OCI-LY1 (cell line): ENCODE measurements around the gene MGAT3.

Source experiments
- H2AFZ ChIP-seq: fragments of 200-600 bp; sonication (generic), shearing (Covaris generic); 2 replicates; pipeline ENCODE4 v1.6.0; 2014; ENCODE audit warnings: antibody characterized with exemption, mild to moderate bottlenecking, low read length
- H3F3A ChIP-seq: fragments of 200-600 bp; sonication (generic), shearing (Covaris generic); 2 replicates; pipeline ENCODE4 v1.6.0; 2014; ENCODE audit warnings: mild to moderate bottlenecking, antibody characterized with exemption, low read length, moderate library complexity; ENCODE audit not compliant: insufficient read depth
- H3K27ac ChIP-seq: fragments of 200-600 bp; sonication (generic); 2 replicates; pipeline ENCODE4 v1.5.1; 2014; ENCODE audit warnings: low read length, mixed run types, mild to moderate bottlenecking, low read depth; ENCODE audit not compliant: poor library complexity, severe bottlenecking
- H3K27me3 ChIP-seq: fragments of 200-600 bp; sonication (generic); 2 replicates; pipeline ENCODE4 v1.6.0; 2014; ENCODE audit warnings: antibody characterized with exemption, mild to moderate bottlenecking, low read length, moderate library complexity; ENCODE audit not compliant: insufficient read depth
- H3K36me3 ChIP-seq: fragments of 200-600 bp; sonication (generic); 2 replicates; pipeline ENCODE4 v1.6.1; 2014; ENCODE audit warnings: mild to moderate bottlenecking, antibody characterized with exemption, low read length, moderate library complexity, mixed read lengths; ENCODE audit not compliant: insufficient read depth
- H3K4me1 ChIP-seq: fragments of 200-600 bp; sonication (generic); 2 replicates; pipeline ENCODE4 v1.5.1; 2014; ENCODE audit warnings: mild to moderate bottlenecking, low read length, moderate library complexity; ENCODE audit not compliant: insufficient read depth, severe bottlenecking
- H3K4me2 ChIP-seq: fragments of 200-600 bp; sonication (generic), shearing (Covaris generic); 2 replicates; pipeline ENCODE4 v1.6.1; 2014; ENCODE audit warnings: low read length
- H3K4me3 ChIP-seq: fragments of 200-600 bp; sonication (generic); 2 replicates; pipeline ENCODE4 v1.5.1; 2014; ENCODE audit warnings: low read length, low read depth, mild to moderate bottlenecking, mixed read lengths; ENCODE audit not compliant: poor library complexity, severe bottlenecking
- H3K79me2 ChIP-seq: fragments of 200-600 bp; shearing (Covaris generic); 2 replicates; pipeline ENCODE4 v1.6.1; 2016; ENCODE audit warnings: mixed run types, low read length, mixed read lengths; ENCODE audit not compliant: insufficient read depth
- H3K9ac ChIP-seq: fragments of 200-600 bp; sonication (generic), shearing (Covaris generic); 2 replicates; pipeline ENCODE4 v1.6.1; 2014; ENCODE audit warnings: mild to moderate bottlenecking, low read length, mixed read lengths
- H3K9me2 ChIP-seq: fragments of 200-600 bp; sonication (generic), shearing (Covaris generic); 2 replicates; pipeline ENCODE4 v1.6.1; 2014; ENCODE audit warnings: low read depth, mild to moderate bottlenecking, low read length, mixed read lengths
- H3K9me3 ChIP-seq: fragments of 200-600 bp; shearing (Covaris generic); 2 replicates; pipeline ENCODE4 v1.6.1; 2014; ENCODE audit warnings: low read length, mixed read lengths
- H4K20me1 ChIP-seq: fragments of 200-600 bp; sonication (generic), shearing (Covaris generic); 2 replicates; pipeline ENCODE4 v1.6.0; 2016; ENCODE audit warnings: mild to moderate bottlenecking, low read length; ENCODE audit not compliant: insufficient read depth
- CTCF ChIP-seq: fragments of 200-600 bp; sonication (generic), shearing (Covaris generic); IDR thresholded peaks from 2 replicates; pipeline ENCODE4 v1.5.1; 2017; ENCODE audit warnings: mild to moderate bottlenecking, antibody characterized with exemption, low read length, moderate library complexity, mixed read lengths
- EZH2 ChIP-seq: fragments of 200-600 bp; sonication (generic), shearing (Covaris generic); IDR thresholded peaks from 2 replicates; pipeline ENCODE4 v1.8.0; 2017; ENCODE audit warnings: borderline replicate concordance, mixed run types, mild to moderate bottlenecking, antibody characterized with exemption, low read length, moderate library complexity, mixed read lengths

MGAT3 gene

GRCh38 chr22:39414377-39414776 lies 42.4 kb upstream of the MGAT3 start:
- Histone ChIP-seq H3K36me3 (peaks cover 27% of the 10 kb centered on the region; the same call in 1 of the 2 replicates), H4K20me1 (no peaks in the 10 kb centered on the region), H3K9me3 (no peaks in the 10 kb centered on the region), H3K27ac (no peak overlapping the region), H2AFZ (no peak overlapping the region), H3K4me3 (no peak overlapping the region), H3K4me2 (no peak overlapping the region), H3K4me1 (peaks cover 40% of the 10 kb centered on the region), H3F3A (no peaks in the 10 kb centered on the region), H3K9me2 (no peaks in the 10 kb centered on the region), H3K9ac (no peak overlapping the region), H3K79me2 (no peaks in the 10 kb centered on the region), H3K27me3 (no peaks in the 10 kb centered on the region)
- TF ChIP-seq EZH2 (no peak), CTCF (no peak)

- H3K79me2 ChIP-seq = no peaks in the 10 kb centered on the region
- H3K9ac ChIP-seq = no peak overlapping the region
- H3K9me2 ChIP-seq = no peaks in the 10 kb centered on the region
- no peaks in the 10 kb centered on the region for H4K20me1 ChIP-seq
- H3K36me3 ChIP-seq = peaks cover 33% of the 10 kb centered on the region
- peaks cover 40% of the 10 kb centered on the region for H3K4me1 ChIP-seq
- H3K4me3 ChIP-seq = no peak overlapping the region
- TF ChIP-seq EZH2 (no peak), CTCF (no peak)
- H3K9me3 ChIP-seq = no peaks in the 10 kb centered on the region
- H3K27me3 ChIP-seq = no peaks in the 10 kb centered on the region
- no peaks in the 10 kb centered on the region for H3F3A ChIP-seq
- H3K4me2 ChIP-seq = no peak overlapping the region
- H3K27ac ChIP-seq = no peak overlapping the region
- no peak overlapping the region for H2AFZ ChIP-seq
These were observed 41.9 kb upstream of the MGAT3 start for GRCh38 chr22:39414886-39415285.

GRCh38 chr22:39415506-39415905 lies 41.3 kb upstream of the MGAT3 start:
- no peak overlapping the region for H3K4me2 ChIP-seq
- H3K4me1 ChIP-seq = peaks cover 40% of the 10 kb centered on the region
- no peak overlapping the region for H3K9ac ChIP-seq
- no peaks in the 10 kb centered on the region for H3K9me3 ChIP-seq
- H2AFZ ChIP-seq = no peak overlapping the region
- no peaks in the 10 kb centered on the region for H3K27me3 ChIP-seq
- no peaks in the 10 kb centered on the region for H3K79me2 ChIP-seq
- no peak overlapping the region for H3K4me3 ChIP-seq
- no peak overlapping the region for H3K27ac ChIP-seq
- H4K20me1 ChIP-seq = no peaks in the 10 kb centered on the region
- H3K9me2 ChIP-seq = no peaks in the 10 kb centered on the region
- TF ChIP-seq CTCF (no peak), EZH2 (no peak)
- H3K36me3 ChIP-seq = peaks cover 39% of the 10 kb centered on the region
- H3F3A ChIP-seq = no peaks in the 10 kb centered on the region
